Thymus (tissue), 11 donors: Measurements from ENCODE around the gene SF3A1. TPM values are rescaled to one million over a fixed set of nuclear protein-coding genes. Genes with fewer than 3 reads are reported as not detected.
A peak's percentile ranks its signal among the peaks of the same experiment; 100 is the strongest.

Experiments
- DNase-seq, 9 donors: peaks; one replicate each; pipeline ENCODE4 v3.0.0-alpha.2; 2013; ENCODE audit warnings: low spot score in 9 of 9, low read depth in 6 of 9, missing footprints in 1 of 9
- H3K27ac ChIP-seq, 2 donors: one replicate each; pipeline ENCODE4 v1.5.1; 2013; ENCODE audit warnings: control low read depth in 1 of 2, low read depth in 1 of 2, low read length in 1 of 2, mild to moderate bottlenecking in 1 of 2, moderate library complexity in 1 of 2
- H3K27me3 ChIP-seq, 2 donors: one replicate each; pipeline ENCODE4 v1.5.1; 2013; ENCODE audit warnings: low read length in 1 of 2; ENCODE audit not compliant: control insufficient read depth in 2 of 2, insufficient read depth in 1 of 2
- H3K36me3 ChIP-seq, 2 donors: one replicate each; pipeline ENCODE4 v1.5.1; 2013; ENCODE audit warnings: low read length in 1 of 2, mild to moderate bottlenecking in 1 of 2, moderate library complexity in 1 of 2; ENCODE audit not compliant: control insufficient read depth in 2 of 2, insufficient read depth in 2 of 2
- H3K4me1 ChIP-seq, 2 donors: one replicate each; pipeline ENCODE4 v1.5.1; 2013; ENCODE audit warnings: low read length in 2 of 2; ENCODE audit not compliant: control insufficient read depth in 2 of 2, insufficient read depth in 2 of 2
- H3K4me3 ChIP-seq, 2 donors: one replicate each; pipeline ENCODE4 v1.5.1; 2013; ENCODE audit warnings: low read length in 2 of 2, control low read depth in 1 of 2, mild to moderate bottlenecking in 1 of 2
- H3K9me3 ChIP-seq, 2 donors: one replicate each; pipeline ENCODE4 v1.5.1; 2013; ENCODE audit warnings: low read length in 1 of 2, mild to moderate bottlenecking in 1 of 2; ENCODE audit not compliant: control insufficient read depth in 2 of 2, insufficient read depth in 1 of 2
- WGBS: extraction: QIAGEN DNeasy Blood & Tissue Kit; methylation state at CpG from one replicate; pipeline ENCODE4 v1.1.7; 2013; 5-methylcytosine and 5-hydroxymethylcytosine counted together
- polyA plus RNA-seq: library from polyadenylated mRNA; stranded (reverse); fragments of 200-250 nt; gene quantifications from one replicate; pipeline ENCODE4 v1.2.3, GENCODE V29; 2013
- total RNA-seq: library from RNA; stranded (reverse); fragments of 120-200 nt; gene quantifications from one replicate; pipeline ENCODE4 v1.2.4, GENCODE V29; 2013
- donor health status: healthy.

The SF3A1 gene
- total and polyA plus RNA-seq, 2 donors = 25.7 to 26.9 TPM

DNA sequence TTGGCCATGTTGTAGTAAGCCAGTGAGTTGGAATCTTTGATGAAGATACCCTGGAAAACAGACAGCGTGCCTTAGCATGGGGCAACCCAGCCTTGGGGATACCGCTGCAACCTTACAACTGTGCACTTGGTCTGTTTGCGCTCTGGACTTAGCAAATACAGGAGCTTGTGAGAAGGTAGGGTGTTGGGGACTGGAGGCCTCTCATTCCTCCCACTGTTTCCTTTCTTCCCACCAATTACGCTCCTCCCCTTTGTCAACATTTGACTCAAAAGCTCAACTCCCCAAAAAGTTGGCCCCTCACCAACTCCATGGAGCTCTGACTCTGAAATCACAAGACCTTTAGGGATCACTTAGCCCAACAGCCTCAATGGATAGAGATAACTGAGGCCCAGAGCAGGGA, 22.0 kb downstream of the SF3A1 start:
- Histone ChIP-seq H3K4me3 (no peak overlapping the region), H3K27me3 (no peaks in the 10 kb centered on the region), H3K9me3 (no peaks in the 10 kb centered on the region), H3K36me3 (peaks cover 83% of the 10 kb centered on the region in 2 donors), H3K27ac (no peak overlapping the region), H3K4me1 (peaks cover 0 to 3% of the 10 kb centered on the region in 2 donors)
- no peak for DNase-seq
- WGBS = 98% methylated on average over 4 of the region's 4 CpGs

DNA sequence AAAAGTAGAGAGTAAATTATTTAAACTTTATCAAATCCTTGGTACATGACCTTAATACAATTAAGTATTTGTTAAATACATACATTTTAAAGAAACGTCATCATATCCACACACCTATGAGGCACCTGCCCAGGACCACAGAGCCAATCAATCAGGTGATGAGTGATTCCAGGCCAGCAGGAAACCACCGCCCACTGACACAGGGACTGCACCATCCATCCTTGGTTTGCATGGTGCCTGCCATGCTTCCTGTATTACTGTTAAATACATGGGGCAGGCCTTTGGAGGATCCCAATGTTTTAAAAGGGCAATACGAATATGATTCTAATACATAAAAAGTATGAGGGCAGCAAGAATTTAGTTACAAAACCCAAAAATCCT, 23.0 kb downstream of the SF3A1 start:
- Histone ChIP-seq H3K36me3 (peaks cover 73 to 74% of the 10 kb centered on the region in 2 donors), H3K4me1 (peaks cover 0 to 3% of the 10 kb centered on the region in 2 donors), H3K9me3 (no peaks in the 10 kb centered on the region), H3K4me3 (no peak overlapping the region), H3K27ac (no peak overlapping the region), H3K27me3 (no peaks in the 10 kb centered on the region)
- DNase-seq = no peak
- WGBS = 97% methylated on average over 3 of the region's 3 CpGs

DNA sequence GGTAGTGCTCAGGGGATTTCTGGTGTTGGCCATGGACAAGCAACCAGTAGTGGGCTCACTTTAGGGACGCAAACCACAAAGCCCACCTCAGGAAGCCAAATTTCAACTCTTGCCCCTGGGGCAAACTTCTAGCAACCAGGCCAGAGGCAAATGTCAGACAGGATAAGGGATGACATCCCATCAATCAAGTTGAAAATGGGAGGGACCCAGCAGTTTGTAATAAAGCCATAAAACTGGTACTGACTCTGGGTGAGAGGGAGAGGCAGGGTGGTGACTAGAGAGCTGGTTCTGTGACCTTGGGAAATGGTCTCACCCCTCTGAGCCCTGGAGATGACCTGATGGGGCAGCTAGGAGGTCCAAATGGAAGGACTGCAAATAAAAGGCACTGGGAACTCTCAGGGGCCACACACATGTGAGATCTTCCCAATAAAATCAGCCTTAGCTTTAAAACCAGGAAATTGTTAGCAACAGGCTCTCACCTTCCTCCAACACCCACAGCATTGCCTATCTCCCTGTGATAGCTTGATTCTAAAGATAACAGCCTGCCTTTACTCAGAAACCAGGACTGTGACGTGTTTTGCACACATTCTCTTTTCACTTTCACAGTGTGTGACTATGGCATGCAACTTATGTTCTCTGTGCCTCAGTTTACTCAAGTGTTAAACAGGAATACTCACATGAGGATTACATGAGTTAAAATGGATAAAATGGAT, 23.5 kb downstream of the SF3A1 start:
- Histone ChIP-seq H3K9me3 (no peaks in the 10 kb centered on the region), H3K4me3 (no peak overlapping the region), H3K27ac (no peak overlapping the region), H3K4me1 (peaks cover 0 to 3% of the 10 kb centered on the region in 2 donors), H3K27me3 (no peaks in the 10 kb centered on the region), H3K36me3 (peaks cover 69 to 74% of the 10 kb centered on the region in 2 donors)
- WGBS = 89% methylated on average over 2 of the region's 2 CpGs
- DNase-seq = no peak

GRCh38 chr22:30332551-30332950, 24.1 kb downstream of the SF3A1 start:
- Histone ChIP-seq H3K36me3 (peaks cover 63 to 69% of the 10 kb centered on the region in 2 donors), H3K4me3 (no peak overlapping the region), H3K27ac (no peak overlapping the region), H3K9me3 (no peaks in the 10 kb centered on the region), H3K27me3 (no peaks in the 10 kb centered on the region), H3K4me1 (peaks cover 3 to 6% of the 10 kb centered on the region in 2 donors)
- DNase-seq = no peak
- 97% methylated on average over 5 of the region's 5 CpGs for WGBS

DNA sequence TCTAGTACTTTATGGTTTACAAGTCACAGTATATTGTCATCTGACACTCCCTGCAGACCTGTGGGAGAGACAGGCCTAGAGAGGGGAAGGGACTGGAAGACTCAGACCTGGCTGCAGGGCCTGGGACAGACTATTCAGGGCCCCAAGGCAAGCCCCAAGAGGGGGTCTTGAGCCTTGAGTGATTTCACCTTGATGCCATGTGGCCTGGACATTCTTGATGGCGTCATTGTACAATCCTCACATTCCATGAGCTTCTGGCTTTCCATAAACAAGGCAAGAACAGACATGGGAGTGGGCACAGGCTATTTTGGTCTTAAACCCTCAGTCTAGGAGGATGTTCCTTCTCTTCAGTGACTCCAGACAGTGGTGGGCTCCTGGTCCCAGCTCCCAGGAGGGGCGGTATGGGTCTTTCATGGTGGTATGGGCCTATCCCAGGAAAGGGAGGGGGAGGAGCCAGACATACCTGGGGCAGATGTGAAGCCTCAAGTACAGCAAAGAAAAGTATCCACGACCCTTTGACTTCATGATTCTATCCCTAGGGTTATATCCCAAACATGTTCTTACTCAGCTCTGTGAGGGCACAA, 28.1 kb downstream of the SF3A1 start:
- DNase-seq = no peak
- H3K9me3 ChIP-seq = no peaks in the 10 kb centered on the region
- no peaks in the 10 kb centered on the region for H3K27me3 ChIP-seq
- no peak overlapping the region for H3K27ac ChIP-seq
- 91% methylated on average over 3 of the region's 3 CpGs for WGBS
- no peak overlapping the region for H3K4me3 ChIP-seq
- H3K36me3 ChIP-seq = peaks cover 23 to 35% of the 10 kb centered on the region in 2 donors
- H3K4me1 ChIP-seq = peaks cover 26 to 36% of the 10 kb centered on the region in 2 donors

GRCh38 chr22:30327864-30328345, 28.8 kb downstream of the SF3A1 start:
- no peak overlapping the region for H3K4me3 ChIP-seq
- H3K4me1 ChIP-seq = peaks cover 26 to 43% of the 10 kb centered on the region in 2 donors
- no peaks in the 10 kb centered on the region for H3K9me3 ChIP-seq
- H3K27me3 ChIP-seq = no peaks in the 10 kb centered on the region
- H3K36me3 ChIP-seq = peaks cover 17 to 34% of the 10 kb centered on the region in 2 donors
- no peak for DNase-seq
- 94% methylated on average over 5 of the region's 5 CpGs for WGBS
- H3K27ac ChIP-seq = no peak overlapping the region

DNA sequence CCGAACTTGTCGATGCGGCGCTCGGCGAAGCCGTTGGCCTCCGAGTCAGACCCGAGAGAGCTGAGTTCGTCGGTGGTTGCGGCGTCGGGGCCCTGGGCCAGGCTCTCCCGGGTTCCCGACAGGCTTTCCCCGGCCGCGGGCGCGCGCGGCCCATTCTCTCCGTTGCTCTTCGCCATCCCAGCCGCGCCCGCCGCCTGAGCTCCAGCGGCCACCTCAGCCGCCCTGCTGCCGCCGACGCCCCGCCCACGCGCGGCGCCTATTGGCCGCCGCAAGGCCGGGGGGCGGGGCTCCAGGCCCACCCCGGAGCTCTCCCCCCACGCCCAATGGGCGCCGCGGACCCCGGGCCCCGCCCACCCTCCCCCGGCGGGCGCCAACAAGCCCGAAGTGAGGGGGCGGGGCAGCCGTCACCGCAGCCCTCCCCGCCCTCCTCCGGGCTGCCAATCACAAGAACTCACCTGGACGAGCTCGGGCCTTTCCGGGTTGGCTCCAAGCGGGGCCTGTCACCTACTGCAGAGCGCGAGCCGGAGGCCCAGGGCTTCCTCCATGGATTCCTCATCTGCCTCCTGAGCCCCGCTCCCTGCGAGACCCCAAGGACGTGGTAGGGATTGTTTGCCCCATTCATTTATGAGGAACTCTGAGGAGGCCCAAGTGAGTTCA, 29.9 kb downstream of the SF3A1 start, which contains the start of gene TBC1D10A:
Gene TBC1D10A, minus strand, starts transcription at position 236 of the 657 bp plus-strand sequence. Its CDS starts 60 bp downstream, at position 176.
- Histone ChIP-seq H3K9me3 (no peaks in the 10 kb centered on the region), H3K4me1 (peaks cover 26 to 48% of the 10 kb centered on the region in 2 donors), H3K27ac (peak within 1 kb of the TSS; percentile 83 to 84), H3K4me3 (peak within 1 kb of the TSS; percentile 73 to 89), H3K36me3 (peaks cover 9 to 28% of the 10 kb centered on the region in 2 donors), H3K27me3 (no peaks in the 10 kb centered on the region)
- peak; percentile 78 to 97 (median 91) for DNase-seq
- under 1% methylated on average over 69 of the region's 69 CpGs for WGBS

- H3K27ac ChIP-seq = peak overlapping the region; percentile 43 to 73
- WGBS = under 1% methylated on average over 34 of the region's 34 CpGs
- H3K36me3 ChIP-seq = peaks cover 9 to 30% of the 10 kb centered on the region in 2 donors
- no peaks in the 10 kb centered on the region for H3K9me3 ChIP-seq
- H3K4me1 ChIP-seq = peaks cover 29 to 52% of the 10 kb centered on the region in 2 donors
- no peaks in the 10 kb centered on the region for H3K27me3 ChIP-seq
- no peak for DNase-seq
- peak overlapping the region; percentile 73 to 89 for H3K4me3 ChIP-seq
Observed at GRCh38 chr22:30326255-30326705, 30.4 kb downstream of the SF3A1 start.
